GM19372 (cell line): ENCODE data around the gene CACNA1F.
A peak's percentile ranks its signal among the peaks of the same experiment; 100 is the strongest.

ENCODE experiments used
- ATAC-seq: cut with Tn5 transposase; IDR thresholded peaks from one replicate; pipeline ENCODE4 v1.9.1; 2021; ENCODE audit warnings: mild to moderate bottlenecking, low read depth, moderate library complexity; ENCODE audit not compliant: unreplicated experiment

The CACNA1F gene

GRCh38 chrX:49233176-49233575 is at the start of gene CACNA1F:
Gene CACNA1F, minus strand, starts transcription at chrX:49233340. Its CDS starts 31 bp downstream, at chrX:49233309.
- no peak for ATAC-seq

- ATAC-seq, result no peak
Measured at GRCh38 chrX:49282647-49283011, 49.5 kb upstream of the CACNA1F start.

- ATAC-seq, result no peak
Measured at GRCh38 chrX:49278081-49278480, 44.9 kb upstream of the CACNA1F start.

GRCh38 chrX:49277535-49277830 is 44.3 kb upstream of the CACNA1F start:
- ATAC-seq, result no peak

DNA sequence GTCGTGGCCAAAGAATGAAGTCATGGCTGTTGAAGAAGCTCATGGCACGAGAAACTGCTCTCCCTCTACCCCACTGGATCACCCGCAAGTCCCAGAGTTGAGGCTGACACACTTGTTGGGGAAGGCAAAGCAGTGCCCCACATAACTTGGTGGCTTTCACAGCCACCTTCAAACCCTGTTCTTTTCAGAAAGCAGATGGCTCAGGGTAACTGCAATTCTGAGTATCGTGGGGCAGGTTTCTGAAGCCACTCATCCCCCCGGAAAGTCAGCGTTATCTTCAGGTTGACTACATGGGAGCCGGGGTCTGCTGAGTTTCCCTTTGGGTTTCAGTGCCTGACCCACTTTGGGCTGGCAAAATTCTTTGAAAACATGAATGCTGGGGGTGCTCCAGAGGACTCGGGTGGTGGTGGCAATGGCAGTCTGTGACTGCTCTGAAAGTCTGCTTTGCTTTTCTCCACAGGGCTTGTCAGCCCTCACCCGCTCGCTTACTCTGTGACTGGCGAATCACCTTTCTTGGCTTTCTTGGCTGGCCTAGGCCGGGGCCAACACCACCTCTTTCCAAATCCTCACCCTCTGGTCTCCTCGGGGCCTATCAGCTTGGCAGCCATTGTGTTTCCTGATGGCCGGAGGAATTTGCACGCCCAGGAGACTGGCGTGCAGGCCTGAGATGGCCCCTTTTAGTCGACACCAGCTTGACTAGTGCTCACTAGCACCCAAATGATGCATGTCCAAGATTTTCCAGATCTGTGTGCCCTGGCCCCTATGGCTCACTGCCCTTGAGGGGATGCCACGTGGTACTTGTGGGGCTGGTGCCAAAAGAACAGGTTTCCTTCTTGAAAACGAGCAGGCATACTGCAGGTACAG is 43.8 kb upstream of the CACNA1F start:
- ATAC-seq, result no peak

GRCh38 chrX:49276207-49276606 is 43.1 kb upstream of the CACNA1F start:
- ATAC-seq, result no peak

- ATAC-seq, result no peak
Measured at GRCh38 chrX:49273181-49273727, 40.1 kb upstream of the CACNA1F start.

DNA sequence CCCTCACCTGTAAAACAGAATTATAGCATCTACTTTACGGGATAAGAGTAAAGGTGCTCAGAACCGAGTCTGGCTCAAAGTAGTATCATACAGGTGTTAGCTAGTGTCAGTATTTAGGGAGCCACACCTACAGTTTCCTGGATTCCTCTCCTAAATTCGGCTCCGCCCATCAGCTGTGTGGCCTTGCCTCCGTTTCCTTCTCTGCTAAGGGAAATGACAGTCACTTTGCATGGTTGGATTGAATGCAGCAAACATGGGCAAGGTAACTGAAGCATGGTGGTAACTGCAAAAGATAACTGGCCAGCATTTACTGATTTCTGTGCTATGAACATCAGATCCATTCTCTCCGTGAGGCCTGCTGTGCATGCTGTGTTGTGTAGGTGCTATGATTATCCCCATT is 39.3 kb upstream of the CACNA1F start:
- no peak for ATAC-seq

GRCh38 chrX:49271341-49271740 is 38.2 kb upstream of the CACNA1F start:
- ATAC-seq, result no peak

- no peak for ATAC-seq
Measured at GRCh38 chrX:49270249-49270921, 37.2 kb upstream of the CACNA1F start.

- peak; percentile 19 for ATAC-seq
Measured at GRCh38 chrX:49269767-49270248, 36.7 kb upstream of the CACNA1F start, which contains the start of gene PPP1R3F. Gene PPP1R3F, plus strand, starts transcription at chrX:49269793. Its CDS starts 77 bp downstream, at chrX:49269870.

DNA sequence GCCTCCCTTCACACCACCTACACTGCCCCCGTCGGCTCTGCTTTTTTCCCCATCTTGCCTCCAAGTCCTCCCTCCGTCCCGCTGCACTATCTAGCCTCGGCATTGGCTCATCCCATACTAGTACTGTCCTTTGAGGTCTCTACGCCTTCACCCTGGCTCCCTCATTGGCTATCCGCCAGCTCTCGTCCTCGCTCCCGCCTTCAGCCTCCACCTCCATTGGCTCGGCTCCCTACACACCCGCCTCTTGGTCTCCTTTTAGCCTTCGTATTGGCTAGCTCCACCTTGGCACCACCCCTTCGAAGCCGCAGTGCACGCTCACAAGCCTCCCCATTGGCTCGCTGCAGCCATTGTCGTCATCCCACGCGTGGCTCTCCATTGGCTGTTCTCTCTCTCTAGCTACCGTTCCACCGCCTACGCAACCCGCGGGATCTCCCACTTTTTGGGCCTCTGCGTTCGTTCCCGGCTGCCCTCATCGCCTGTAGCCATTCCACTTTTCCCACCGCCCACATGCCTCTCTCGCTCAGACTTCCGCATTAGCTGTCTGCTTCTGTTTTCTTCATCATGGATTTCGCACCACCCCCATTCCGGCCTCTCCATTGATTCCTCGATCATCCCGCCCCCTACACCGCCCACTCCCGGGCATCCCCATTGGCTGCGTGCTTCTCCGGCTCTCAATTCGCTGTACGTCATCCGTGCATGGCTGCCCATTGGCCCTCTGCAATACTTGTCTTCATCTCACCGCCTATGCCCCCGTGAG is 36.0 kb upstream of the CACNA1F start:
- peak; percentile 85 for ATAC-seq

GRCh38 chrX:49268702-49269009 is 35.5 kb upstream of the CACNA1F start:
- ATAC-seq, result no peak

DNA sequence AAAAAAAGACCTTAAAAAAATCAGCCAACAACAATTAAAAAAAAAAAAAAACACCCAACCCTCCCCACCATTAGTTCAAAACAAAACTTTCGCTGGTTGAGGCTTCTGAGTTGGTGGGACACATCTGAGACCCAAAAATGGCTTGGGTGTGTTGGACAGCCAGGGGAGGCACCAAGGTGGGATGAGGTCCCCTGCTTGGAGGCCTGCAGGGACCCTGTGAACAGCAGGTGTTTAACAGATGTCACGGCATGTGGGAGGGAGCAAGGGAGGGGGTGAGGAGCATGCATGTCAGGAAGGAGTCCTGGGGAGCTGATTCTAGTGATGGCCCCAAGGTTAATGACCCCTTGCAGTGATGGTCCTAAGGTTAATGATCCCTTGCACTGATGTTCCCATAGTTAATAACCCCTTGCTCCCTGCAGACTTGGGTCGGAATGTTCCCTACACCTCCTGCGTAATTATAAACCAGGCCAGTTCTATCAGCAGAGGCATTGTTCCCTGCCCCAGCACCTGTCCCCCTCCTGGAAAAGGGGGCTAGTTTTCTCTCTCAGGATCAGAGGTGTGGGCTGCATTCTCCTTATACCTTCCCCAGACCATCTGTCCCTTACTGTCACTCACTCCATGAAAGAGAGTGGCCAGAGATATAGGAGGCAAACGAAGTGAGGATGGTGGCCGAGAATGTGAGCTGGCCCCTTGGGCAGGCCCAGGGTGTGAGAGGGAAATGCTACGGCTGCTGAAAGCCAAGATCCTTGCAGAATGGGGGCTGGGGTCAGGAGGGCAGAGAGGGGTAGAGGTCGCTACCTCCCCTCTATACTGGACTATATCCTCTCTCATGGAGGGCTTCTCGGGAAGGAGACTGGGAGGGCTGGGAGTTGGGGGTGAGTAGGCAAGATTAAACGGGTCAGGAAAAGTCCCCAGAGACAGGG is 33.6 kb upstream of the CACNA1F start:
- no peak for ATAC-seq

DNA sequence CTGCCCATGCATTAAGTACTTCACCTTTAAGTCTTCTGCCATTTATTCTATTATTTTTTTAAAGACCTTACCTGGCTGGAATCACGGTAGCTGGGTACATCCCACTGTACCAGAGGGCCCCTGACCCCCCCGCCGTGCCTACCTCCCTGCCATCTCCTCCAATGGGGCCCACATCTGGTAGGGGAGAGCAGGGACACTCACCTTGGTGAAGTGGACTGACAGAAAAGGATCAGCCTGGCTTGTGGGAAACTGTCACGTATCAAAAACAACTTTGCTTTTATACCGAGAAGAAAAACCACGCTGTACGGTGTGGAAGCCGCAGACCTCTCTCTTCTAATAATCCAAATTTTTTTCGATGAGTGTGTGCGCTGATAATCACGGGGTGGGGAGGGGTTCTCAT is 31.3 kb upstream of the CACNA1F start, which contains the start of gene FOXP3:
FOXP3 (minus strand) TSS at position 251 of the 400 bp plus-strand sequence. CDS start 6,205 bp downstream, outside the sequence.
- ATAC-seq, result no peak

GRCh38 chrX:49263631-49264030 is 30.5 kb upstream of the CACNA1F start:
- ATAC-seq, result no peak

GRCh38 chrX:49262603-49263002 is 29.5 kb upstream of the CACNA1F start:
- ATAC-seq, result no peak

DNA sequence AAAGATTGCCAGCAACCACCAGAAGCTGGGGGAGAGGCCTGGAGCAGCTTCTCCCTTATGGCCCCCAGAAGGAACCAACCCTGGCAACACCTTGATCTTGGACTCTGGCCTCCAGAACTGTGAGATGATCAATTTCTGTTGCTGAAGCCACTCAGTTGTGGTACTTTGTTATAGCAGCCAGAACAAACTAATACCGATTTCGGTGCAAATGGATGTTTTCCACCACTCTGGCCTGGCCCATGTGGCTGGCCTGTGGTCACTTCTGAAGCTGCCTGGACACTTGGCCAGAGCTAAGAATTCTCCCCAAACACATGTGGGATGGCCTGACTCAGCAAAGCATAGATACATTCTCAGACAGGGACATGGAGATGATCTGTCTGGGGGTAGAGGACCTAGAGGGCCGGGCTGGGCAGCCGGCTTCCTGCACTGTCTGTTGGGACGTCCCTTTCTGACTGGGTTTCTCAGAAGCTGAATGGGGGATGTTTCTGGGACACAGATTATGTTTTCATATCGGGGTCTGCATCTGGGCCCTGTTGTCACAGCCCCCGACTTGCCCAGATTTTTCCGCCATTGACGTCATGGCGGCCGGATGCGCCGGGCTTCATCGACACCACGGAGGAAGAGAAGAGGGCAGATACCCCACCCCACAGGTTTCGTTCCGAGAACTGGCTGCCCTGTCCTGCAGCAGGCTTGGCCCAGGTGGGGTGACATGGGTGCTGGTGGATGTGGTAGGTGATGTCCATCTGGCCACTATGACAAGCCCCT is 27.3 kb upstream of the CACNA1F start:
- ATAC-seq, result no peak

DNA sequence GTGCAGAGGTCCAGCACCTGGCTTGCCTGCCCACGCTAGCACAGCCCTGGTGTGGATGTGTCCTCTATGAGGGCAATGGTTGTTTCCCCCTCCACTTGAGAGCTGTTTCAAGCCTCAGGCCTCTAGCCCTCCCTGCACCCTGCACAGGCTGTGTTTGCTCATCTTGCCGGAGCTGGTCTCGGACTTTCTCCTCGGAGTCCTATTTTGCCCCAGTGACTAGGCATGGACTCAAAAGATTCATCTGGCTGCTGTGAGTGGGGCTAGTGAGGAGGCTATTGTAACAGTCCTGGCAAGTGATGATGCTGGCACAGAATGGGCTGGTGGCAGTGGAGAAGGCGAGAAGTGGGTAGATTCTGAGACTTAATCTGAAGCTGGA is 25.6 kb upstream of the CACNA1F start:
- ATAC-seq, result no peak
